Measurements from ENCODE around the gene OR10H5. TPM values are rescaled to one million over a fixed set of nuclear protein-coding genes. Genes with fewer than 3 reads are reported as not detected.
A peak's percentile ranks its signal among the peaks of the same experiment; 100 is the strongest.
"Not testable (repeated sequence)": the region's sequence is repeated elsewhere in the genome, so short reads cannot be mapped to it uniquely, and the experiment has no call there.

OR10H5 gene
- total RNA-seq, 1 experiment from 2014 or later, result not detected

DNA sequence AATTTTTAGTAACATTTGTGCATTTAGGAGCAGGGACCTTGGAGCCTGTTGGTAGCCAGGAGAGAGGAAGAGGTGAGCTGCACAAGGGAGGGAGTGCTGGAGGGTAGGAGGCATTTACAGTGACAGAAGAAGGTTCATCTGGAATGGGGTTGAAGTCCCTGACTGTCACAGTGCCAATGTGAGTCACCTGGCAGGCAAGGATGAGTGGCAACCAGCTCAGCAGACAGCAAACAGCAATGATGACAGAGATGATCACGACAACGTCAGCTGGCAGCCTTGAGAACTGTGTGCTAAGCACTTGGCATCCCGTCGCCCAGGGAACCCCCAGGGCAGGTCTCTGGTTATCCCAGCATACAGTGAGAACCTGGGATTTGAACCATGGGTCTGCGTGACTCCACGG is 2.6 kb downstream of the OR10H5 start:
- no peak overlapping the region for H3K27ac ChIP-seq (ENCODE audit: low read depth, low read length, poor library complexity, severe bottlenecking)
- peaks cover 3% of the 10 kb centered on the region for H3K27me3 ChIP-seq (replicated peaks; ENCODE audit: insufficient read depth, low read depth, low read length, poor library complexity)
- DNase-seq (ENCODE audit: low spot score), result no peak
- H3K4me3 ChIP-seq (ENCODE audit: low read depth, low read length, poor library complexity, severe bottlenecking), result no peak overlapping the region
- CTCF ChIA-PET, result no interaction called here
- intact Hi-C loops (cut with micrococcal nuclease; ENCODE audit: unreplicated experiment), result no loop called here
- H3K9me3 ChIP-seq (ENCODE audit: low read depth, low read length, poor library complexity, severe bottlenecking), result no peaks in the 10 kb centered on the region
- TF ChIP-seq, protein P1, sequence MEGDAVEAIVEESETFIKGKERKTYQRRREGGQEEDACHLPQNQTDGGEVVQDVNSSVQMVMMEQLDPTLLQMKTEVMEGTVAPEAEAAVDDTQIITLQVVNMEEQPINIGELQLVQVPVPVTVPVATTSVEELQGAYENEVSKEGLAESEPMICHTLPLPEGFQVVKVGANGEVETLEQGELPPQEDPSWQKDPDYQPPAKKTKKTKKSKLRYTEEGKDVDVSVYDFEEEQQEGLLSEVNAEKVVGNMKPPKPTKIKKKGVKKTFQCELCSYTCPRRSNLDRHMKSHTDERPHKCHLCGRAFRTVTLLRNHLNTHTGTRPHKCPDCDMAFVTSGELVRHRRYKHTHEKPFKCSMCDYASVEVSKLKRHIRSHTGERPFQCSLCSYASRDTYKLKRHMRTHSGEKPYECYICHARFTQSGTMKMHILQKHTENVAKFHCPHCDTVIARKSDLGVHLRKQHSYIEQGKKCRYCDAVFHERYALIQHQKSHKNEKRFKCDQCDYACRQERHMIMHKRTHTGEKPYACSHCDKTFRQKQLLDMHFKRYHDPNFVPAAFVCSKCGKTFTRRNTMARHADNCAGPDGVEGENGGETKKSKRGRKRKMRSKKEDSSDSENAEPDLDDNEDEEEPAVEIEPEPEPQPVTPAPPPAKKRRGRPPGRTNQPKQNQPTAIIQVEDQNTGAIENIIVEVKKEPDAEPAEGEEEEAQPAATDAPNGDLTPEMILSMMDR (conservative IDR thresholded peaks at IDR 0.05; ENCODE audit: low read depth, low read length), result no peak
- TF ChIP-seq EZH2 (IDR thresholded peaks at IDR 0.05; ENCODE audit: borderline replicate concordance, low read depth, low read length, poor library complexity, severe bottlenecking), result no peak
- POLR2A ChIA-PET (ENCODE audit: low non-redundant PET), result no interaction called here
- H3K36me3 ChIP-seq (ENCODE audit: insufficient read depth, low read length, poor library complexity, severe bottlenecking), result no peaks in the 10 kb centered on the region
- no peaks in the 10 kb centered on the region for H3K4me1 ChIP-seq (ENCODE audit: insufficient read depth, low read length, poor library complexity, severe bottlenecking)
- BruUV-seq (replicated peaks), result no TSS peak

DNA sequence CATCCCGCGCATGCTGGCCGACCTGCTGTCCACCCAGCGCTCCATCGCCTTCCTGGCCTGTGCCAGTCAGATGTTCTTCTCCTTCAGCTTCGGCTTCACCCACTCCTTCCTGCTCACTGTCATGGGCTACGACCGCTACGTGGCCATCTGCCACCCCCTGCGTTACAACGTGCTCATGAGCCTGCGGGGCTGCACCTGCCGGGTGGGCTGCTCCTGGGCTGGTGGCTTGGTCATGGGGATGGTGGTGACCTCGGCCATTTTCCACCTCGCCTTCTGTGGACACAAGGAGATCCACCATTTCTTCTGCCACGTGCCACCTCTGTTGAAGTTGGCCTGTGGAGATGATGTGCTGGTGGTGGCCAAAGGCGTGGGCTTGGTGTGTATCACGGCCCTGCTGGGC is 6.8 kb downstream of the OR10H5 start:
- DNase-seq (ENCODE audit: low spot score); H3K36me3 ChIP-seq (ENCODE audit: insufficient read depth, low read length, poor library complexity, severe bottlenecking); POLR2A ChIA-PET (ENCODE audit: low non-redundant PET); H3K9me3 ChIP-seq (ENCODE audit: low read depth, low read length, poor library complexity, severe bottlenecking); H3K4me1 ChIP-seq (ENCODE audit: insufficient read depth, low read length, poor library complexity, severe bottlenecking); CTCF ChIA-PET; BruUV-seq (replicated peaks); intact Hi-C loops (cut with micrococcal nuclease; ENCODE audit: unreplicated experiment); H3K27ac ChIP-seq (ENCODE audit: low read depth, low read length, poor library complexity, severe bottlenecking); H3K4me3 ChIP-seq (ENCODE audit: low read depth, low read length, poor library complexity, severe bottlenecking): not testable (repeated sequence)
- H3K27me3 ChIP-seq (replicated peaks; ENCODE audit: insufficient read depth, low read depth, low read length, poor library complexity), result peaks cover 18% of the 10 kb centered on the region

DNA sequence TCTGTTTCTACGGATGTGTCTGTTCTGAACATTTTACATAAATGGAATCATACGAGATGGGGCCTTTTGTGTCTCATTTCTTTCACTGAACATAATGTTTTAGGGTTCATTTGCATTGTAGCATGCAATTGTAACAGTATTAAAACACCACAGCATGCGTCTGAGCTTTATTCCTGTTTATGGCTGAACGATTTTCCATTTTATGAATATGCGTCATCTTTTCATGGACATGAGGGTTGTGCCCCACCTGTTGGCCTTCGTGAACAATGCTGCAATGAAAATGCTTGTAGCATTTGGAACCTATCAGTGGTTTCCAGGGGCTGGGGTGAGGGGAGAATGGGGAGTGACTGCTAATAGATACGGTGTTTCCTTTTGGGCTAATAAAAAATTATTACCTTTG is 22.9 kb downstream of the OR10H5 start:
- Histone ChIP-seq H3K27me3 (replicated peaks; ENCODE audit: insufficient read depth, low read depth, low read length, poor library complexity) (peaks cover 39% of the 10 kb centered on the region), H3K4me3 (ENCODE audit: low read depth, low read length, poor library complexity, severe bottlenecking) (no peak overlapping the region), H3K9me3 (ENCODE audit: low read depth, low read length, poor library complexity, severe bottlenecking) (no peaks in the 10 kb centered on the region), H3K4me1 (ENCODE audit: insufficient read depth, low read length, poor library complexity, severe bottlenecking) (no peaks in the 10 kb centered on the region), H3K27ac (ENCODE audit: low read depth, low read length, poor library complexity, severe bottlenecking) (no peak overlapping the region), H3K36me3 (ENCODE audit: insufficient read depth, low read length, poor library complexity, severe bottlenecking) (no peaks in the 10 kb centered on the region)
- TF ChIP-seq, protein P1 (conservative IDR thresholded peaks at IDR 0.05; ENCODE audit: low read depth, low read length), result 0 out of 2 replicates have a peak, but pooled peaks have one; percentile 21
- TF ChIP-seq EZH2 (IDR thresholded peaks at IDR 0.05; ENCODE audit: borderline replicate concordance, low read depth, low read length, poor library complexity, severe bottlenecking), result no peak
- ChIA-PET CTCF (no interaction called here), POLR2A (ENCODE audit: low non-redundant PET) (no interaction called here)
- BruUV-seq (replicated peaks), result no TSS peak
- intact Hi-C loops (cut with micrococcal nuclease; ENCODE audit: unreplicated experiment), result no loop called here
- DNase-seq (ENCODE audit: low spot score), result peak; percentile 14

DNA sequence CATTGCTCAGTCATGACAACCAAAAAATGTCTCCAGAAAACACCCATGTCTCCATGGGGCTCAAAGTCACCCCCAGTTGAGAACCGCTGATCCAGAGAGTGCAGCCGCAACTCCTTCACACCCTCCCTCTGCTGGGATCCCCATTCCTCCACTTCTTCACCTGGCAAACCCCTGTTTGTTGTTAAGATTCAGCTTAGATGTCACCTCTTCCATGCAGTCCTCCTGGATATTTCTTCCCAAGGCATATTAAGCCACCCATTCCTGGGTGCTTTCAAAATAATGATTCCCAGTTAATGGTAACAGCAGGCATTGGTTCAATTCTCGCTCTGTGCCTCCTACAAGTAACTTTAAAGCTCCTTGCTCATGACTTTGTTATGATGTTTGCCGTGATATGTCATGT is 24.0 kb downstream of the OR10H5 start:
- Histone ChIP-seq H3K9me3 (ENCODE audit: low read depth, low read length, poor library complexity, severe bottlenecking) (no peaks in the 10 kb centered on the region), H3K4me1 (ENCODE audit: insufficient read depth, low read length, poor library complexity, severe bottlenecking) (no peaks in the 10 kb centered on the region), H3K27ac (ENCODE audit: low read depth, low read length, poor library complexity, severe bottlenecking) (no peak overlapping the region), H3K4me3 (ENCODE audit: low read depth, low read length, poor library complexity, severe bottlenecking) (no peak overlapping the region), H3K36me3 (ENCODE audit: insufficient read depth, low read length, poor library complexity, severe bottlenecking) (no peaks in the 10 kb centered on the region), H3K27me3 (replicated peaks; ENCODE audit: insufficient read depth, low read depth, low read length, poor library complexity) (peaks cover 50% of the 10 kb centered on the region)
- TF ChIP-seq EZH2 (IDR thresholded peaks at IDR 0.05; ENCODE audit: borderline replicate concordance, low read depth, low read length, poor library complexity, severe bottlenecking), result no peak
- TF ChIP-seq, protein P1 (conservative IDR thresholded peaks at IDR 0.05; ENCODE audit: low read depth, low read length), result no peak
- no TSS peak for BruUV-seq (replicated peaks)
- intact Hi-C loops (cut with micrococcal nuclease; ENCODE audit: unreplicated experiment), result no loop called here
- DNase-seq (ENCODE audit: low spot score), result no peak
- ChIA-PET POLR2A (ENCODE audit: low non-redundant PET) (no interaction called here), CTCF (no interaction called here)

Measured in A673 (cell line).